ENCODE measurements around the gene SCAANT1. TPM values are rescaled to one million over a fixed set of nuclear protein-coding genes. Genes with fewer than 3 reads are reported as not detected.

Gene SCAANT1
- total and polyA plus RNA-seq, 4 donors: not detected

GRCh38 chr3:63862804-63863149, 49.4 kb downstream of the SCAANT1 start:
- no peaks in the 10 kb centered on the region for H3K9me3 ChIP-seq (ENCODE audit: control insufficient read depth in 4 of 4, low read length in 3 of 4)
- peaks cover 0 to 13% (median 11%) of the 10 kb centered on the region in 4 donors for H3K4me1 ChIP-seq (ENCODE audit: control insufficient read depth in 4 of 4, insufficient read depth in 4 of 4, low read length in 3 of 4)
- H3K27ac ChIP-seq (ENCODE audit: low read depth in 1 of 2, low read length in 2 of 2): peak overlapping the region in 1 of 2 donors; percentile 94
- H3K9ac ChIP-seq (ENCODE audit: low read depth in 1 of 2, low read length in 2 of 2): peak overlapping the region; percentile 69 to 78
- 18% methylated on average over 5 of the region's 5 CpGs for WGBS
- H3K4me3 ChIP-seq (ENCODE audit: low read depth in 1 of 3, low read length in 3 of 3): peak overlapping the region; percentile 68 to 100 (median 72)
- H3K36me3 ChIP-seq (ENCODE audit: control insufficient read depth in 4 of 4, insufficient read depth in 3 of 4, low read depth in 1 of 4, low read length in 3 of 4): no peaks in the 10 kb centered on the region
- no peak for DNase-seq (ENCODE audit: low spot score)
- no peaks in the 10 kb centered on the region for H3K27me3 ChIP-seq (ENCODE audit: control insufficient read depth in 4 of 4, insufficient read depth in 4 of 4, low read length in 3 of 4)
- no peak for TF ChIP-seq CTCF (IDR thresholded peaks at IDR 0.05; ENCODE audit: low read depth, low read length, missing input control)
- no peak for TF ChIP-seq FOXA2 (IDR thresholded peaks at IDR 0.05)
- TF ChIP-seq MAX (IDR thresholded peaks at IDR 0.05): no peak
- TF ChIP-seq ZBTB33 (IDR thresholded peaks at IDR 0.05): no peak
- TF ChIP-seq HNF4A (conservative IDR thresholded peaks at IDR 0.05): no peak
- TF ChIP-seq EGR1 (IDR thresholded peaks at IDR 0.05; ENCODE audit: low read depth in 2 of 2): no peak
- no peak for TF ChIP-seq FOXA1 (IDR thresholded peaks at IDR 0.05)
- no peak for TF ChIP-seq RAD21 (IDR thresholded peaks at IDR 0.05)
- no peak for TF ChIP-seq TAF1 (conservative IDR thresholded peaks at IDR 0.05)
- TF ChIP-seq GABPA (IDR thresholded peaks at IDR 0.05 in 1 of 2, conservative IDR thresholded peaks at IDR 0.05 in 1 of 2): no peak
- TF ChIP-seq ATF3 (IDR thresholded peaks at IDR 0.05): no peak
- TF ChIP-seq SP1 (IDR thresholded peaks at IDR 0.05): no peak
- no peak for TF ChIP-seq NR2F2 (IDR thresholded peaks at IDR 0.05)
- no peak for TF ChIP-seq REST (IDR thresholded peaks at IDR 0.05)
- no peak for TF ChIP-seq YY1 (IDR thresholded peaks at IDR 0.05)
- TF ChIP-seq HNF4G (IDR thresholded peaks at IDR 0.05): no peak
- no peak for TF ChIP-seq RXRA (IDR thresholded peaks at IDR 0.05)

Small RNA genes within 50 kb of the gene (small RNA-seq; reads per million reads assigned to genes)
- not detected for gene SCAANT1

Other genes starting within 250 kb of the SCAANT1 start
- not detected for gene C3orf49, start 93.1 kb downstream of the SCAANT1 start, total RNA-seq
- under 1 TPM in 1 of 2 donors, not detected in 1; 0.13 TPM for gene C3orf49, start 93.1 kb downstream of the SCAANT1 start, polyA plus RNA-seq
- 10 to 100 TPM; 11.7 to 22.4 TPM for gene THOC7, start 48.6 kb downstream of the SCAANT1 start, total RNA-seq
- gene THOC7, start 48.6 kb downstream of the SCAANT1 start, polyA plus RNA-seq: 10 to 100 TPM; 23.5 to 38.6 TPM
- 10 to 100 TPM in 1 of 2 donors, 1 to 10 TPM in 1; 7.7 to 13.6 TPM for gene ATXN7, start 48.5 kb downstream of the SCAANT1 start, total RNA-seq
- gene ATXN7, start 48.5 kb downstream of the SCAANT1 start, polyA plus RNA-seq: 1 to 10 TPM; 2.8 to 3.5 TPM
- gene PSMD6, start 111.1 kb upstream of the SCAANT1 start, total RNA-seq: 10 to 100 TPM; 54.6 to 72.7 TPM
- gene PSMD6, start 111.1 kb upstream of the SCAANT1 start, polyA plus RNA-seq: 10 to 100 TPM; 49.3 to 55.2 TPM

Measured in liver (tissue), 10 donors.